Activated naive CD4-positive, alpha-beta T cell treated with anti-CD3 and anti-CD28 coated beads, Interleukin-2, amount 10 ng/mL, durations not matched to agents 7 days and 5 days (primary cell): Measurements from ENCODE around the gene PRSS1.

Experiments
- CTCF ChIA-PET: fragments of 350-600 bp; sonication (Branson Sonifier 250); formaldehyde crosslinking; loops from one replicate; lab custom pipeline; 2021; ENCODE audit warnings: antibody characterized with exemption; lab: Charles Lee
- DNase-seq: peaks from one replicate; pipeline ENCODE4 v3.0.0-alpha.2; 2020
- H3K27ac Mint-ChIP-seq: one replicate; pipeline ENCODE4 v1.8.0; 2021; ENCODE audit warnings: mild to moderate bottlenecking, moderate library complexity, mixed read lengths
- H3K27me3 Mint-ChIP-seq: one replicate; pipeline ENCODE4 v1.8.0; 2021; ENCODE audit warnings: mild to moderate bottlenecking, mixed read lengths
- H3K36me3 Mint-ChIP-seq: one replicate; pipeline ENCODE4 v1.8.0; 2021; ENCODE audit warnings: mixed read lengths
- H3K4me1 Mint-ChIP-seq: one replicate; pipeline ENCODE4 v1.8.0; 2021; ENCODE audit warnings: mixed read lengths
- H3K4me3 Mint-ChIP-seq: one replicate; pipeline ENCODE4 v1.8.0; 2021; ENCODE audit warnings: mild to moderate bottlenecking, moderate library complexity, mixed read lengths
- H3K9me3 Mint-ChIP-seq: one replicate; pipeline ENCODE4 v1.8.0; 2021; ENCODE audit warnings: mixed read lengths

Gene PRSS1

DNA sequence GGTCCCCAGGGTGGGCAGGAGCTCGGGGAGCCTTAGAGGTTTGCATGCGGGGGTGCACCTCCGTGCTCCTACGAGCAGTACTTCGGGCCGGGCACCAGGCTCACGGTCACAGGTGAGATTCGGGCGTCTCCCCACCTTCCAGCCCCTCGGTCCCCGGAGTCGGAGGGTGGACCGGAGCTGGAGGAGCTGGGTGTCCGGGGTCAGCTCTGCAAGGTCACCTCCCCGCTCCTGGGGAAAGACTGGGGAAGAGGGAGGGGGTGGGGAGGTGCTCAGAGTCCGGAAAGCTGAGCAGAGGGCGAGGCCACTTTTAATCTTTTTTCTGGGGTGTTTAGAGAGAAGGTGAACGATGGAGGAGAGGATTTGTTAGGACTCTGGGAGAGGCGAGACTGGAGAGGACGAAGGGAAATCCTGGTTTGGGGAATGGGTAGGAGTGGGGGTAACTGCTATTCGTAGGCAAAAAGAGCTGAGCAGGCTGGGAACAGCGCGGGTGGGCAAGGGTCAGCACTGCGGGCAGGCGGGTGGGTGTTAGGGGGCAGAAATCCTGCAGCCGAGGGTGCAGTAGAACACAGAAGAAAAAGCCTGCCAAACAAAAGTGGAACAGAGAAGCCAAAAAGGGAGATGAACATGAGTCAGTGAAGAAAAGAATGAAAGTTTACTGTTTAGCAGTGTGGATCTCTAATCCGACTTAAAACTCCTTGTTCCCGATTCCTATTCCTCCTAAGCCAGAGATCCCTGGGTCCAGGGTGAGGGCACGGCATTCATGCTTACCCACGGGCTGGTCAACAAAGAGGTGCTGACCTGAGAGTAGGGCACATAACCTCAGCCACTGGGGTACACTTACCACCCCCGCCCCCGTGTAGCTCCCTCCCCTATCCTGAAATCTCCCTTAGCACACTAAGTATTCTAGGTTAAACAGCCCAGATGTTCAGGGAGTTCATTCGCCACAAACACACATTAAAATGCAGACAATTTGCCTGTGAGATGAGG lies 48.4 kb downstream of the PRSS1 start:
- H3K4me1 Mint-ChIP-seq, result peaks cover 69% of the 10 kb centered on the region

DNA sequence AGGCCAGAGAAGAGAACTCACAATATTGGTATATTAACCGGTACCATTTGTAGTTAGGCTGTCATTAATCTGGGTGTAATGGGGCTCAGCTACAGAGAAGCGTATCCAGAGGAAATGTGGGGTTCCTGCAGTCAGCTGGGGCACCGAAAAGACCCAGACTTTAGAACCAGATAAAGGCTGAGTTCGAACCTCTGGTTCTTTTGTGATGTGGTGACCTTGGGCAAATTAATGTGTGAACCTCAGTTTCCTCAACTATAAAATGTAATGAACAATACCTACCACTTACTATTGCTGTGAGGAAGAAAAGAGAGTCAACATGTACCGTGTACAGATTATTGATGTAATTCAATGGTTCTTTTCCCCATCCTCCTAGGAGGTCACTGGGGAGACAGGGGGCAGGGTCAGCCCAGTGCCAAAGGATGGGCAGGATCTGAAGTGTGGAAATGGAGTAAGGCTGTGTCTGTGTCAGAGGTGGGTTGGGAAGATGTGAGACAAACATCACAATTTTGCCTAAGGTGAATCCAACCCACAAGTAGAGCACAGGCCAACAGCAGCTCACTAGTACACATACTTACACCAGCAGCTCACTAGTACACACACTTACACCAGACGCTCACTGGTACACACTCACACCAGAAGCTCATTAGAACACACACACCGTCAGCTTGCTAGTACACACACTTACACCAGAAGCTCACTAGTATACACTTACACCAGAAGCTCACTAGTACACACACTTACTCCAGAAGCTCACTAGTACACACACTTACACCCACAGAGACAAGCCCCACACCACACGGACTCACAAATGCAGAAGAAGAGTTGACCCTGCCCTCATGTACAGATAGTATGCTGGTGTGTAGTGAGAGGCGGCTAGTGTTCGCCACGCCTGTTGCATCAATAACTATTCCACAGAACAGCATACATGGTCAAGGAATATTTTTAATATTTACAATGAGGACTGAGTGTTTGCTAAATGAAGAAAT lies 49.5 kb downstream of the PRSS1 start:
- Mint-ChIP-seq H3K4me1 (peaks cover 69% of the 10 kb centered on the region), H3K4me3 (peak overlapping the region; percentile 92), H3K27me3 (peaks cover 10% of the 10 kb centered on the region), H3K27ac (peak overlapping the region; percentile 100), H3K36me3 (peaks cover 88% of the 10 kb centered on the region), H3K9me3 (no peaks in the 10 kb centered on the region)
- peak; percentile 60 for DNase-seq
- CTCF ChIA-PET, result interaction anchor here (1.0 to 21.8 kb wide), 7 partner anchors 10 to 460 kb away, joined by 3 to 346 read pairs (median 4); no protein-coding TSS in a partner anchor

More for the DNA sequence above, 48.4 kb downstream of the PRSS1 start:
- Mint-ChIP-seq H3K27me3 (peaks cover 10% of the 10 kb centered on the region), H3K9me3 (no peaks in the 10 kb centered on the region), H3K4me3 (peak overlapping the region; percentile 92), H3K36me3 (peaks cover 87% of the 10 kb centered on the region), H3K27ac (peak overlapping the region; percentile 100)
- CTCF ChIA-PET, result interaction anchor here (1.1 to 21.8 kb wide), 5 partner anchors 9 to 459 kb away, joined by 3 to 346 read pairs (median 11); no protein-coding TSS in a partner anchor
- peak; percentile 53 for DNase-seq

DNA sequence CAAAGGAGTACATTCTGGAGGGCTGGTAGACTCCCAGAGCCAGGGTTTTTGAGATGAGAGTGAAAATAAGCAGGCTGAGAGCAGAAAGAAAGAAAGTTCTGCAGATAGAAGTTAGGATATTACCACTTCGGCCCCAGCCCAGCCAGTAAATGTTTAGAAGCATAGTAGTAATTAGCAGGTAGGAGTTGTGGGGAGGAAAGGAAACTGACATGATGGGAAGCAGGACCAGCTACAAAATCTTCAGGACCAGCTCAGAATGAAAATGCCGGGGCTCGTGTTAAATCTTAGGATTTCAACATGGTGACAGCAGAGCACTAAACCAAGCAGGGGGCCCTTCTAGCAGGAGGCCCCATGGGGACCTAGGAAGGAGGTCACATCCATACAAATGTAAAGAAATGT lies 50.2 kb downstream of the PRSS1 start:
- Mint-ChIP-seq H3K27ac (peak overlapping the region; percentile 100), H3K36me3 (peaks cover 88% of the 10 kb centered on the region), H3K9me3 (no peaks in the 10 kb centered on the region), H3K4me3 (peak overlapping the region; percentile 92), H3K27me3 (peaks cover 10% of the 10 kb centered on the region), H3K4me1 (peaks cover 69% of the 10 kb centered on the region)
- CTCF ChIA-PET, result interaction anchor here (1.0 to 21.8 kb wide), 6 partner anchors 11 to 460 kb away, joined by 3 to 346 read pairs (median 4); no protein-coding TSS in a partner anchor
- DNase-seq, result no peak

DNA sequence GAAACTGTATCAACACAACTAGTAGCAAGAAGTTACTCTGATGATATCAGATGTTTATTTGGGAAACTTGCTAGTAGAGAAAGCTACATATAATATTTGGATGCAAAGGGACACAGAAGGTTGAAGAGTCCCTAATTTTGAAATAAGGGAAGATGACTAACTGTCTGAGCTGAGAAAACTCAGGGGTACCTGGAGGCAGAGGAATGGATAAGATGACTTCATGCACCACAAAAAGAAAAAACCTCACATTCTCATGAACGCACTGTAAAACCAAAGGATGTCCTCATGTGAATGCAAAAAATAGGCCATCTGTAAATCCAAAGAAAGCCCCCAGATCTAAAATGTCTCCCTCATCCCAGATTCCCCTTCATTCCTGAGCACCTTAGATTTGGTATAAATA lies 50.8 kb downstream of the PRSS1 start:
- no peak for DNase-seq
- Mint-ChIP-seq H3K9me3 (no peaks in the 10 kb centered on the region), H3K27me3 (peaks cover 10% of the 10 kb centered on the region), H3K4me1 (peaks cover 69% of the 10 kb centered on the region), H3K36me3 (peaks cover 91% of the 10 kb centered on the region), H3K4me3 (peak overlapping the region; percentile 92), H3K27ac (peak overlapping the region; percentile 100)
- CTCF ChIA-PET, result interaction anchor here (3.8 to 21.8 kb wide), 2 partner anchors 10 to 11 kb away, joined by 20 to 346 read pairs; no protein-coding TSS in a partner anchor

DNA sequence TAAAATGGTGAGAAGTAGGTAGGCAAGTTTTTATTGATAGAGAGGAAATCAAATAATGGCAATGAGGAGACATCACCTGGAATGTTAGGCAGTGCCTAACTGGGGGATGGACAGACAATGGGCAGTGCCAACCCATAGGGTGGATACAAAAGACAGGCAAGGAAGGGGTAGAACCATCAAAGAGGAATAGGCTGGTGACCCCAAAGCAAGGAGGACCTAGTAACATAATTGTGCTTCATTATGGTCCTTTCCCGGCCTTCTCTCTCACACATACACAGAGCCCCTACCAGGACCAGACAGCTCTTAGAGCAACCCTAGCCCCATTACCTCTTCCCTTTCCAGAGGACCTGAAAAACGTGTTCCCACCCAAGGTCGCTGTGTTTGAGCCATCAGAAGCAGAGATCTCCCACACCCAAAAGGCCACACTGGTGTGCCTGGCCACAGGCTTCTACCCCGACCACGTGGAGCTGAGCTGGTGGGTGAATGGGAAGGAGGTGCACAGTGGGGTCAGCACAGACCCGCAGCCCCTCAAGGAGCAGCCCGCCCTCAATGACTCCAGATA lies 51.5 kb downstream of the PRSS1 start:
- Mint-ChIP-seq H3K36me3 (peaks cover 94% of the 10 kb centered on the region), H3K27ac (peak overlapping the region; percentile 100), H3K4me3 (peak overlapping the region; percentile 92), H3K4me1 (peaks cover 72% of the 10 kb centered on the region), H3K27me3 (peaks cover 10% of the 10 kb centered on the region), H3K9me3 (no peaks in the 10 kb centered on the region)
- CTCF ChIA-PET, result interaction anchor here (21.8 kb wide), 1 partner anchor 10 kb away, joined by 346 read pairs; no protein-coding TSS in a partner anchor
- no peak for DNase-seq

DNA sequence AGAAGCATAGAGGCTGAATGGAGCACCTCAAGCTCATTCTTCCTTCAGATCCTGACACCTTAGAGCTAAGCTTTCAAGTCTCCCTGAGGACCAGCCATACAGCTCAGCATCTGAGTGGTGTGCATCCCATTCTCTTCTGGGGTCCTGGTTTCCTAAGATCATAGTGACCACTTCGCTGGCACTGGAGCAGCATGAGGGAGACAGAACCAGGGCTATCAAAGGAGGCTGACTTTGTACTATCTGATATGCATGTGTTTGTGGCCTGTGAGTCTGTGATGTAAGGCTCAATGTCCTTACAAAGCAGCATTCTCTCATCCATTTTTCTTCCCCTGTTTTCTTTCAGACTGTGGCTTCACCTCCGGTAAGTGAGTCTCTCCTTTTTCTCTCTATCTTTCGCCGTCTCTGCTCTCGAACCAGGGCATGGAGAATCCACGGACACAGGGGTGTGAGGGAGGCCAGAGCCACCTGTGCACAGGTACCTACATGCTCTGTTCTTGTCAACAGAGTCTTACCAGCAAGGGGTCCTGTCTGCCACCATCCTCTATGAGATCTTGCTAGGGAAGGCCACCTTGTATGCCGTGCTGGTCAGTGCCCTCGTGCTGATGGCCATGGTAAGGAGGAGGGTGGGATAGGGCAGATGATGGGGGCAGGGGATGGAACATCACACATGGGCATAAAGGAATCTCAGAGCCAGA lies 52.5 kb downstream of the PRSS1 start:
- peaks cover 81% of the 10 kb centered on the region for H3K4me1 Mint-ChIP-seq
- H3K27me3 Mint-ChIP-seq, result peaks cover 10% of the 10 kb centered on the region
- H3K36me3 Mint-ChIP-seq, result peaks cover 86% of the 10 kb centered on the region
- CTCF ChIA-PET, result interaction anchor here (21.8 kb wide), 1 partner anchor 9 kb away, joined by 346 read pairs; no protein-coding TSS in a partner anchor
- H3K4me3 Mint-ChIP-seq, result peak overlapping the region; percentile 92
- DNase-seq, result no peak
- H3K9me3 Mint-ChIP-seq, result no peaks in the 10 kb centered on the region
- peak overlapping the region; percentile 100 for H3K27ac Mint-ChIP-seq

DNA sequence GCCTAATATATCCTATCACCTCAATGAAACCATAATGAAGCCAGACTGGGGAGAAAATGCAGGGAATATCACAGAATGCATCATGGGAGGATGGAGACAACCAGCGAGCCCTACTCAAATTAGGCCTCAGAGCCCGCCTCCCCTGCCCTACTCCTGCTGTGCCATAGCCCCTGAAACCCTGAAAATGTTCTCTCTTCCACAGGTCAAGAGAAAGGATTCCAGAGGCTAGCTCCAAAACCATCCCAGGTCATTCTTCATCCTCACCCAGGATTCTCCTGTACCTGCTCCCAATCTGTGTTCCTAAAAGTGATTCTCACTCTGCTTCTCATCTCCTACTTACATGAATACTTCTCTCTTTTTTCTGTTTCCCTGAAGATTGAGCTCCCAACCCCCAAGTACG lies 53.0 kb downstream of the PRSS1 start:
- H3K27me3 Mint-ChIP-seq, result peaks cover 8% of the 10 kb centered on the region
- CTCF ChIA-PET, result interaction anchor here (21.8 kb wide), 1 partner anchor 8 kb away, joined by 346 read pairs; no protein-coding TSS in a partner anchor
- peak overlapping the region; percentile 92 for H3K4me3 Mint-ChIP-seq

More for the DNA sequence above, 53.0 kb downstream of the PRSS1 start:
- DNase-seq, result no peak
- peak overlapping the region; percentile 100 for H3K27ac Mint-ChIP-seq
- no peaks in the 10 kb centered on the region for H3K9me3 Mint-ChIP-seq
- H3K4me1 Mint-ChIP-seq, result peaks cover 87% of the 10 kb centered on the region
- peaks cover 87% of the 10 kb centered on the region for H3K36me3 Mint-ChIP-seq
